GM12891 (cell line): Measurements from ENCODE around the gene DHCR7.

Experiments used
- PAX5 ChIP-seq: IDR thresholded peaks from 2 replicates; pipeline ENCODE4 v1.6.1; 2011; ENCODE audit warnings: low read length, moderate library complexity, mild to moderate bottlenecking; ENCODE audit not compliant: insufficient read depth, severe bottlenecking
- POLR2A ChIP-seq: IDR thresholded peaks from 2 replicates; pipeline ENCODE4 v1.6.1; 2011; ENCODE audit warnings: low read depth, low read length, control low read depth
- POLR2AphosphoS5 ChIP-seq: IDR thresholded peaks from 2 replicates; pipeline ENCODE4 v1.6.1; 2011; ENCODE audit warnings: low read depth, low read length, control low read depth
- SPI1 ChIP-seq: IDR thresholded peaks from 2 replicates; pipeline ENCODE4 v1.6.1; 2011; ENCODE audit warnings: low read depth, low read length, control low read depth
- TAF1 ChIP-seq: IDR thresholded peaks from 2 replicates; pipeline ENCODE4 v1.6.1; 2011; ENCODE audit warnings: low read depth, low read length, control low read depth

- TF ChIP-seq POLR2A (no peak), POLR2AphosphoS5 (no peak), SPI1 (no peak), TAF1 (no peak), PAX5 (no peak)
These were observed 51.6 kb downstream of the DHCR7 start for GRCh38 chr11:71396548-71397123.
